ENCODE data around the gene PLCB1. TPM values are rescaled to one million over a fixed set of nuclear protein-coding genes. Genes with fewer than 3 reads are reported as not detected.

The PLCB1 gene
- total and polyA plus RNA-seq, 8 donors, result 8.8 to 27.7 (median 19.2) TPM

DNA sequence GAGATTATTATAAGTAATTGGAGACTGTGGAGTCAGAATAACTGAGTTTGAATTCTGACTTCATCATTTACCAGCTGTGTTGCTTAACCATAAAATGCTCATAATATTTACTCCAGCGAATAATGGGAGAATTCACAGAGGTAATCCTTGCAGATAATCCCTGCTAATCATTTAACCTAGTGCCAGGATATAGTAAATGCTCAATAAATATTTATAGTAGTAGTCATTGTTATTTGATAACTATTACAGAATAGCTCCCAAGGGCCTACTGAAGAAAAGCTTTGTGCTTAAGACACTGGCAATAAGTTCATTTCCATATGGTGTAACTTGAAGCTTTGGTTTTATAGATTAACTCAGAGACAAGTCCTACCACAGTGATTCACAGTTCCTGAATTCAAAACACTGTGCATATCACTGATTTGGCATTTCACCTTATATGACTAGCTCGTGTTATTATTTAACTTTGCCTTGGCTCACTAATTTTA, 728.0 kb downstream of the PLCB1 start:
- no peak overlapping the region for H3K4me3 ChIP-seq
- H3K4me1 ChIP-seq, result no peaks in the 10 kb centered on the region
- no peaks in the 10 kb centered on the region for H3K36me3 ChIP-seq
- H3K27me3 ChIP-seq, result no peaks in the 10 kb centered on the region
- intact Hi-C loops (cut with DNase I), result no loop called here
- no peak overlapping the region for H3K27ac ChIP-seq
- DNase-seq, result no peak
- ATAC-seq, result no peak
- H3K9me3 ChIP-seq, result no peaks in the 10 kb centered on the region
- no peak for TF ChIP-seq CTCF (IDR thresholded peaks at IDR 0.05)

GRCh38 chr20:8862092-8862491, 730.0 kb downstream of the PLCB1 start:
- Histone ChIP-seq H3K9me3 (no peaks in the 10 kb centered on the region), H3K36me3 (no peaks in the 10 kb centered on the region), H3K4me3 (no peak overlapping the region), H3K27ac (no peak overlapping the region), H3K4me1 (no peaks in the 10 kb centered on the region), H3K27me3 (no peaks in the 10 kb centered on the region)
- TF ChIP-seq CTCF (IDR thresholded peaks at IDR 0.05), result no peak
- DNase-seq (no peak), ATAC-seq (no peak)
- intact Hi-C loops (cut with DNase I), result no loop called here

- Histone ChIP-seq H3K27me3 (no peaks in the 10 kb centered on the region), H3K36me3 (no peaks in the 10 kb centered on the region), H3K9me3 (no peaks in the 10 kb centered on the region), H3K27ac (no peak overlapping the region), H3K4me3 (no peak overlapping the region), H3K4me1 (no peaks in the 10 kb centered on the region)
- intact Hi-C loops (cut with DNase I), result no loop called here
- TF ChIP-seq CTCF (IDR thresholded peaks at IDR 0.05), result no peak
- no peak for DNase-seq
- ATAC-seq, result no peak
Measured at GRCh38 chr20:8865636-8866035, 733.6 kb downstream of the PLCB1 start.

DNA sequence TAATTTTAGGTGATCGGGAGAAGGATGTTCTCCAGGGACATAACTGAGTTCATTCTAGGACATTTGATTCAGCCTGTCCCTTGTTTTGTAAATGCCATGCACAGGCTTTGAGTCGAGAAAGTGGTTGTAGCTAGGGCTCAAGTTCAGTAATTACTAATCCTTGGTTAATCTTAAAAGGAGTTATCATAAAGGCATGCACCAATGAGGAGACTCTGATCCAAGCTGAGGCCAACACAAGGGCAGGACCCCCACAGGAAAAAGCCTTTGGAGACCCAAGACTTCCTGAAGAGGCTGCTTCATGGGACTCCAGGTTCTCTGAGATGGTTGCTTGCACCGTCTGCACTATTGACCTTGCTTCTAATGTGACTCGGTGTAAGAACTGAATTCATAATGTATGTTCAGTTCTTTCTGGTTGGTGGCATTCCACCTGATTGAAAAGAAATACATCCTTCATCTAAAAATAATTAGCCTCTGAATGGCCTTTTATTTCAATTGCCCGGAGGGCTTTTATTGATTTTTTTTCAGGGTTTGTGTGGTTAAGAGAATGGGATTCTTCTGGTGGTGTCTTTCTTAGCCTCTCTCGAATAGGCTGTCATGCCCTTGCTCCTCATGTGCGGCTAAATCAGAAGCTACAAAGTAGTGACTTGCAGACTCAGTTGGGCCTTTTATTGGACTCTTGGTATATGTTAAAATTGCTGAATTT, 735.1 kb downstream of the PLCB1 start:
- no peaks in the 10 kb centered on the region for H3K9me3 ChIP-seq
- H3K4me1 ChIP-seq, result no peaks in the 10 kb centered on the region
- no peak for TF ChIP-seq CTCF (IDR thresholded peaks at IDR 0.05)
- no peak overlapping the region for H3K4me3 ChIP-seq
- ATAC-seq, result no peak
- no peaks in the 10 kb centered on the region for H3K27me3 ChIP-seq
- no peak for DNase-seq
- intact Hi-C loops (cut with DNase I), result no loop called here
- no peak overlapping the region for H3K27ac ChIP-seq
- H3K36me3 ChIP-seq, result no peaks in the 10 kb centered on the region

GRCh38 chr20:8870652-8871051, 738.6 kb downstream of the PLCB1 start:
- ATAC-seq (no peak), DNase-seq (no peak)
- Histone ChIP-seq H3K36me3 (no peaks in the 10 kb centered on the region), H3K27ac (no peak overlapping the region), H3K4me1 (no peaks in the 10 kb centered on the region), H3K9me3 (no peaks in the 10 kb centered on the region), H3K4me3 (no peak overlapping the region), H3K27me3 (no peaks in the 10 kb centered on the region)
- no peak for TF ChIP-seq CTCF (IDR thresholded peaks at IDR 0.05)
- intact Hi-C loops (cut with DNase I), result no loop called here
